CD14-positive monocyte (primary cell): ENCODE data around the gene NUP214. TPM values are rescaled to one million over a fixed set of nuclear protein-coding genes. Genes with fewer than 3 reads are reported as not detected.
A peak's percentile ranks its signal among the peaks of the same experiment; 100 is the strongest.
"Not testable (repeated sequence)": the region's sequence is repeated elsewhere in the genome, so short reads cannot be mapped to it uniquely, and the experiment has no call there.

Source experiments
- DNase-seq, 3 donors: peaks; one replicate each; pipeline ENCODE4 v3.0.0-alpha.2; 2011 to 2022
- H2AFZ ChIP-seq: 2 replicates; pipeline ENCODE4 v1.6.0; 2012; ENCODE audit warnings: mild to moderate bottlenecking, low read depth, low read length, inconsistent platforms; ENCODE audit not compliant: insufficient read depth, poor library complexity, severe bottlenecking
- H3K27ac ChIP-seq, 2 donors: 1 replicate in 1 of 2; 2 replicates in 1 of 2; pipeline ENCODE4 v1.5.1; 2012 to 2013; ENCODE audit warnings: low read length in 2 of 2, control low read depth in 1 of 2, inconsistent platforms in 1 of 2, low read depth in 1 of 2, mild to moderate bottlenecking in 1 of 2
- H3K27me3 ChIP-seq, 2 donors: one replicate each; pipeline versions ENCODE4 v1.6.0 to v1.6.1; 2011 to 2013; ENCODE audit warnings: low read length in 2 of 2; ENCODE audit not compliant: control insufficient read depth in 2 of 2, insufficient read depth in 2 of 2
- H3K36me3 ChIP-seq, 2 donors: replicated peaks in 1 of 2; 1 replicate in 1 of 2; 2 replicates in 1 of 2; pipeline versions ENCODE4 v1.5.1 to v1.6.1; 2012 to 2013; ENCODE audit warnings: low read length in 2 of 2, control low read depth in 1 of 2, inconsistent platforms in 1 of 2, mild to moderate bottlenecking in 1 of 2; ENCODE audit not compliant: insufficient read depth in 2 of 2, control insufficient read depth in 1 of 2
- H3K4me1 ChIP-seq, 2 donors: 1 replicate in 1 of 2; 2 replicates in 1 of 2; pipeline versions ENCODE4 v1.5.1 to v1.6.1; 2012 to 2013; ENCODE audit warnings: low read length in 2 of 2, control low read depth in 1 of 2, inconsistent platforms in 1 of 2, mild to moderate bottlenecking in 1 of 2, moderate library complexity in 1 of 2; ENCODE audit not compliant: insufficient read depth in 2 of 2, control insufficient read depth in 1 of 2
- H3K4me2 ChIP-seq: replicated peaks from 2 replicates; pipeline ENCODE3; 2012; ENCODE audit warnings: low read length, moderate library complexity, mild to moderate bottlenecking; ENCODE audit not compliant: poor library complexity, severe bottlenecking; ENCODE audit errors: extremely low read depth
- H3K4me3 ChIP-seq, 3 experiments: fragments of 200-600 bp in 1 of 3; sonication (generic) in 1 of 3; replicated peaks in 1 of 3; 1 replicate in 2 of 3; 2 replicates in 1 of 3; pipeline ENCODE4 v1.5.1; 2011 to 2013; ENCODE audit warnings: low read length in 3 of 3, mild to moderate bottlenecking in 3 of 3, control low read depth in 2 of 3, low read depth in 2 of 3, inconsistent platforms in 1 of 3, moderate library complexity in 1 of 3
- H3K79me2 ChIP-seq: 2 replicates; pipeline ENCODE4 v1.6.0; 2012; ENCODE audit warnings: mild to moderate bottlenecking, control low read depth, inconsistent platforms, low read length, moderate library complexity; ENCODE audit not compliant: insufficient read depth
- H3K9ac ChIP-seq: 2 replicates; pipeline ENCODE4 v1.6.0; 2017; ENCODE audit warnings: low read length, mild to moderate bottlenecking; ENCODE audit not compliant: insufficient read depth, poor library complexity, severe bottlenecking
- H3K9me3 ChIP-seq, 2 donors: replicated peaks in 1 of 2; 1 replicate in 1 of 2; 2 replicates in 1 of 2; pipeline versions ENCODE4 v1.5.1 to v1.6.1; 2012 to 2013; ENCODE audit warnings: low read length in 2 of 2, control low read depth in 1 of 2; ENCODE audit not compliant: control insufficient read depth in 1 of 2, insufficient read depth in 1 of 2
- H4K20me1 ChIP-seq: 2 replicates; pipeline ENCODE4 v1.6.0; 2012; ENCODE audit warnings: mild to moderate bottlenecking, low read length, control low read depth, moderate library complexity; ENCODE audit not compliant: insufficient read depth
- H3K27ac Mint-ChIP-seq, 7 donors: one replicate each; pipeline ENCODE4 v1.8.0; 2020; ENCODE audit warnings: mild to moderate bottlenecking in 7 of 7, mixed read lengths in 7 of 7, moderate library complexity in 6 of 7, inconsistent platforms in 2 of 7
- H3K27me3 Mint-ChIP-seq, 3 donors: one replicate each; pipeline ENCODE4 v1.8.0; 2021 to 2022; ENCODE audit warnings: low read depth in 3 of 3, mild to moderate bottlenecking in 3 of 3, mixed read lengths in 3 of 3, moderate library complexity in 3 of 3, inconsistent platforms in 1 of 3
- H3K36me3 Mint-ChIP-seq, 2 donors: one replicate each; pipeline ENCODE4 v1.8.0; 2020; ENCODE audit warnings: mixed read lengths in 2 of 2, inconsistent platforms in 1 of 2, mild to moderate bottlenecking in 1 of 2
- H3K4me1 Mint-ChIP-seq: one replicate; pipeline ENCODE4 v1.8.0; 2020; ENCODE audit warnings: mild to moderate bottlenecking, mixed read lengths
- H3K4me3 Mint-ChIP-seq, 2 donors: one replicate each; pipeline ENCODE4 v1.8.0; 2020; ENCODE audit warnings: mild to moderate bottlenecking in 2 of 2, mixed read lengths in 2 of 2, moderate library complexity in 1 of 2
- H3K9me3 Mint-ChIP-seq, 7 donors: one replicate each; pipeline ENCODE4 v1.8.0; 2020 to 2022; ENCODE audit warnings: mixed read lengths in 7 of 7, mild to moderate bottlenecking in 6 of 7, moderate library complexity in 6 of 7, inconsistent platforms in 2 of 7
- WGBS: methylation state at CpG from one replicate; pipeline ENCODE4 v1.1.5; 2013; ENCODE audit warnings: missing lambda C conversion rate; ENCODE audit not compliant: insufficient coverage; 5-methylcytosine and 5-hydroxymethylcytosine counted together
- intact Hi-C, 2 donors: fragments of 100-400 bp; cut with micrococcal nuclease; formaldehyde crosslinking; loops; one replicate each; pipeline versions ENCODE4 v1.15.0 to v1.15.1; 2023
- polyA plus RNA-seq, 3 donors: library from polyadenylated mRNA; depleted of rRNA in 1 of 3; unstranded in 2 of 3; stranded (reverse) in 1 of 3; fragments of 300-500 nt in 2 of 3; fragments of >200 nt in 1 of 3; fragmentation: Illumina TruSeq in 2 of 3; gene quantifications; 1 replicate in 2 of 3; 2 replicates in 1 of 3; pipeline ENCODE4 v1.2.3, GENCODE V29; 2012 to 2021
- TF ChIP-seq, protein P1 (sequence below): fragments of 200-600 bp; IDR thresholded peaks from one replicate; pipeline ENCODE4 v1.8.0; 2022; ENCODE audit warnings: antibody characterized with exemption, mild to moderate bottlenecking

The NUP214 gene
- polyA plus RNA-seq, 3 donors = 94.9 to 329 (median 214) TPM

DNA sequence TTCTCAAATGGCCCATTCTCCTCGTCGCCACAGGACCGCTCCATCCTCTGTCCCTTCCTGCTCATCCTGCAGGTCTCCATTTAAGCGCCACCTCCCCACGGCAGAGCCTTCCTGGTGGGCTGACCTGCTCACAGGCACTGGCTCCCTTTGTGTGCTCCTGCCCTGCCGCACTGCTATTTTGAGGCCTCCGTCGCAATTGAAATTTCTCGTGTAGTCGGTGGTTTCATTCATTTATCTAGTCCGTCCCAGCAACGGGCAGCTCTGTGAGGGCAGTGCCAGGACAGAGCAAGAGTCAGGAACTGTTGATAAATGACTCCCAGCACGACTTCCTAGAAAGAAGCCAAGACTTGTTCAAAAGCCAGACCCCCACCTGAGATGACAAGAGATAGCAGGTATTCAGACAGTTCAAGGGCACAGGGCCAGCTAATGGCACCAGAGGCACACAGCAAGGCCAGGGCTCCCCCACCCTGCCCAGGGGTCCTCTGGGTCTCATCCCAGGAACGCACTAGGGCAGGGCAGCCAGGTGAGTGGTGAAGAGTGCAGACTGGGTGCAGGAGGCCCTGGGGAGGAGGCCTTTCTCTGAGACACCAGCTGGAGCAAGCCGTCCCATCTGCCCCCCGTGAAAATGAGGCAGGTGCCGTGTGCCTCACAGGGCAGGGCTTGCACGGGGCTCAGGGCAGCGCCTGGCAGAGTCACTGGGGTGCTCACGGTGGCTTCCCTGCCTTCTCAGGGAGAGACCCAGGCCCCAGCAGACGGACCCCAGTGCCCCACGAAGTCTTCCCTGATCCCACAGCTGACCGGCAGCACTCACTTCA lies 114.0 kb downstream of the NUP214 start:
- TF ChIP-seq, protein P1, sequence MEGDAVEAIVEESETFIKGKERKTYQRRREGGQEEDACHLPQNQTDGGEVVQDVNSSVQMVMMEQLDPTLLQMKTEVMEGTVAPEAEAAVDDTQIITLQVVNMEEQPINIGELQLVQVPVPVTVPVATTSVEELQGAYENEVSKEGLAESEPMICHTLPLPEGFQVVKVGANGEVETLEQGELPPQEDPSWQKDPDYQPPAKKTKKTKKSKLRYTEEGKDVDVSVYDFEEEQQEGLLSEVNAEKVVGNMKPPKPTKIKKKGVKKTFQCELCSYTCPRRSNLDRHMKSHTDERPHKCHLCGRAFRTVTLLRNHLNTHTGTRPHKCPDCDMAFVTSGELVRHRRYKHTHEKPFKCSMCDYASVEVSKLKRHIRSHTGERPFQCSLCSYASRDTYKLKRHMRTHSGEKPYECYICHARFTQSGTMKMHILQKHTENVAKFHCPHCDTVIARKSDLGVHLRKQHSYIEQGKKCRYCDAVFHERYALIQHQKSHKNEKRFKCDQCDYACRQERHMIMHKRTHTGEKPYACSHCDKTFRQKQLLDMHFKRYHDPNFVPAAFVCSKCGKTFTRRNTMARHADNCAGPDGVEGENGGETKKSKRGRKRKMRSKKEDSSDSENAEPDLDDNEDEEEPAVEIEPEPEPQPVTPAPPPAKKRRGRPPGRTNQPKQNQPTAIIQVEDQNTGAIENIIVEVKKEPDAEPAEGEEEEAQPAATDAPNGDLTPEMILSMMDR = no peak
- Histone ChIP-seq H3K27me3 (no peaks in the 10 kb centered on the region), H3K27ac (peak overlapping the region in 1 of 2 donors; percentile 89), H3K79me2 (peaks cover 6% of the 10 kb centered on the region), H4K20me1 (peaks cover 7% of the 10 kb centered on the region), H3K9me3 (peaks cover 0 to 3% of the 10 kb centered on the region in 2 donors), H3K4me3 (peak overlapping the region in 1 of 3 experiments; percentile 70), H3K4me2 (peak overlapping the region; percentile 75), H3K36me3 (peaks cover 16 to 20% of the 10 kb centered on the region in 2 donors), H3K9ac (peak overlapping the region; percentile 71), H3K4me1 (peaks cover 28 to 30% of the 10 kb centered on the region in 2 donors), H2AFZ (peak overlapping the region; percentile 87)
- Mint-ChIP-seq H3K27ac (peak overlapping the region in 3 of 7 donors; percentile 62 to 78 (median 71)), H3K27me3 (peaks cover 0 to 5% (median 0%) of the 10 kb centered on the region in 3 donors), H3K9me3 (peaks cover 6 to 12% (median 7%) of the 10 kb centered on the region in 7 donors), H3K4me3 (peak overlapping the region; percentile 79 to 90), H3K36me3 (peaks cover 34 to 45% of the 10 kb centered on the region in 2 donors), H3K4me1 (peaks cover 34% of the 10 kb centered on the region)
- 46% methylated on average over 21 of the region's 23 CpGs for WGBS
- no peak for DNase-seq
- intact Hi-C loops = loop anchor here (5.0 kb wide), 1 partner anchor 38 kb away; the partner anchor contains the start of gene FAM78A (in 2 of the 2)

DNA sequence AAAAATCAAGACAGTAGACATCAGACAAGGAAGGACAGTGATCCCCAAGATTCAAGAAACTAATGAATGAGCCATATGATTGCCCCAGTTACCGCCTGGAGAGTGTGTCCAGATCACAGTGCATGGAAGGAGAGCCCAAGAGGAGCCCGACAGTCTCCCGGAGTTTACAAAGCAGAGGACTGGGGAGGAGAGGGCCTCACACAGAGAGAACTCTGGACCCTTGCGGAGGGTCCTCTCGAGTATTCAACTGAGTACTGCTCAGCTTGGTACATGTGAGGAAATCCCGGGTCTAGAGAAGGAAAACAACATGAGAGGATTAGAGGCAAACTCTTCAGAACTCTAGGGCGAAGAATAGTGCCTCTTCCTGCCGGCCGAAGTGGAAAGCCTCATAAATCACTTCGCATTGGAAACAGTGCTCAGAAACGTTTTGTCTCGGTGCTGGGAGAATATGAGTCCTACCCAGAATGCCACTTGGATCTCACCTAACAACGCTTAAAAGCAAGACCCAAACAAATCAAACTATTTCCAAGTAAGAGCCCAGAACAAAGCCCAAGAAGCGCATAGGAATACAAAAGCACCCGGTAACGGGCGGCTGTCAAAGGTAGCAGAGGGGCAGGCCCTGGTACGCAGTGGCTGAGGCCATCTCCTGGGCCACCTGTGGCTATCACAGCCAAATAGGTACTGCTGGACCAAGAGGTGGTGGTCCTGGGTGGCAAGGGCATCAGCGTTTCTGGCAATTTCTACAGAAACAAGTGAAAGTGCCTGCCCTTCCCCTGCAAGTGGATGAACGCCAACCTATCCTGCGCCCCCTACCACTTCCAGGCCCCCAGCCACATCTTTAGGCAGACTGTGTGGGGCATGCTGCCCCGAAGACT lies 114.9 kb downstream of the NUP214 start:
- H3K27ac Mint-ChIP-seq = no peak overlapping the region
- TF ChIP-seq, protein P1 = no peak
- peaks cover 7 to 11% of the 10 kb centered on the region in 2 donors for H3K36me3 ChIP-seq
- H3K27me3 Mint-ChIP-seq = peaks cover 0 to 7% (median 0%) of the 10 kb centered on the region in 3 donors
- no peaks in the 10 kb centered on the region for H3K27me3 ChIP-seq
- H4K20me1 ChIP-seq = no peaks in the 10 kb centered on the region
- peaks cover 0 to 3% of the 10 kb centered on the region in 2 donors for H3K9me3 ChIP-seq
- no peak overlapping the region for H3K27ac ChIP-seq
- no peak overlapping the region for H2AFZ ChIP-seq
- peaks cover 28 to 30% of the 10 kb centered on the region in 2 donors for H3K4me1 ChIP-seq
- WGBS = 59% methylated on average over 22 of the region's 22 CpGs
- H3K9ac ChIP-seq = no peak overlapping the region
- peaks cover 34% of the 10 kb centered on the region for H3K4me1 Mint-ChIP-seq
- H3K4me3 ChIP-seq = no peak overlapping the region
- intact Hi-C loops = no loop called here
- H3K36me3 Mint-ChIP-seq = peaks cover 29 to 38% of the 10 kb centered on the region in 2 donors
- no peak overlapping the region for H3K4me3 Mint-ChIP-seq
- H3K79me2 ChIP-seq = peaks cover 6% of the 10 kb centered on the region
- H3K9me3 Mint-ChIP-seq = peaks cover 6 to 12% (median 7%) of the 10 kb centered on the region in 7 donors
- no peak overlapping the region for H3K4me2 ChIP-seq
- no peak for DNase-seq

DNA sequence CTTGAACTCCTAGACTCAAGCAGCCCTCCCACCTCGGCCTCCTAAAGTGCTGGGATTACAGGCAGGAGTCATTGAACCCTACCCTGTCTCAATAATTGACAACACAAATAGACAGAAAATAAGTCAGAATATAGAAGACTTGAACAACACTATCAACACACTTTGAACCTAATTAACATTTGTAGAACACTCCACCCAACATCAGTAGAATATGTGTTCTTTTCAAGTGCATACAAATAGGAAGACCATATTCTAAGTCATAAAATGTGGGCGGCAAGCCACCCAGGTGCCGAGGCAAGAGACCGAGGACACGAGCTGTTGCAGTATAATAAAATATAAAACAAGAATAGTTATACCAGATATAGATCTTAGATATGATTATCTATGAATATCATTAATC lies 118.9 kb downstream of the NUP214 start:
- H3K9me3 ChIP-seq, H2AFZ ChIP-seq, H3K4me1 ChIP-seq, H3K9ac ChIP-seq, DNase-seq, H3K27ac ChIP-seq, H3K27me3 ChIP-seq, H4K20me1 ChIP-seq, H3K4me3 ChIP-seq, intact Hi-C loops, H3K79me2 ChIP-seq, H3K4me3 Mint-ChIP-seq, H3K36me3 ChIP-seq, H3K27me3 Mint-ChIP-seq, H3K27ac Mint-ChIP-seq, H3K4me2 ChIP-seq: not testable (repeated sequence)
- Mint-ChIP-seq H3K36me3 (peaks cover 28 to 36% of the 10 kb centered on the region in 2 donors), H3K4me1 (peaks cover 12% of the 10 kb centered on the region), H3K9me3 (peaks cover 6 to 12% (median 7%) of the 10 kb centered on the region in 7 donors)
- no CpG with 5 or more reads among the region's 5 CpGs for WGBS
